Erythroblast (primary cell): Measurements from ENCODE around the gene IFIH1.

ENCODE experiments used
- GATA1 ChIP-seq: IDR thresholded peaks from 2 replicates; pipeline ENCODE4 v1.6.1; 2011; ENCODE audit warnings: low read depth, mild to moderate bottlenecking, control low read depth, low read length, moderate library complexity
- POLR2A ChIP-seq: IDR thresholded peaks from 2 replicates; pipeline ENCODE4 v1.6.1; 2011; ENCODE audit warnings: mild to moderate bottlenecking, low read length

- TF ChIP-seq POLR2A: no peak
- TF ChIP-seq GATA1: no peak
These were observed 8.8 kb upstream of the IFIH1 start for GRCh38 chr2:162327134-162327769.
